Inferior parietal cortex (tissue), 1 donor: Measurements from ENCODE around the gene FBXO27.
"Not testable (repeated sequence)": the region's sequence is repeated elsewhere in the genome, so short reads cannot be mapped to it uniquely, and the experiment has no call there.

ENCODE experiments used
- DNase-seq: peaks from one replicate; pipeline ENCODE4 v3.0.0-alpha.2; 2016; ENCODE audit errors: extremely low spot score

The FBXO27 gene

DNA sequence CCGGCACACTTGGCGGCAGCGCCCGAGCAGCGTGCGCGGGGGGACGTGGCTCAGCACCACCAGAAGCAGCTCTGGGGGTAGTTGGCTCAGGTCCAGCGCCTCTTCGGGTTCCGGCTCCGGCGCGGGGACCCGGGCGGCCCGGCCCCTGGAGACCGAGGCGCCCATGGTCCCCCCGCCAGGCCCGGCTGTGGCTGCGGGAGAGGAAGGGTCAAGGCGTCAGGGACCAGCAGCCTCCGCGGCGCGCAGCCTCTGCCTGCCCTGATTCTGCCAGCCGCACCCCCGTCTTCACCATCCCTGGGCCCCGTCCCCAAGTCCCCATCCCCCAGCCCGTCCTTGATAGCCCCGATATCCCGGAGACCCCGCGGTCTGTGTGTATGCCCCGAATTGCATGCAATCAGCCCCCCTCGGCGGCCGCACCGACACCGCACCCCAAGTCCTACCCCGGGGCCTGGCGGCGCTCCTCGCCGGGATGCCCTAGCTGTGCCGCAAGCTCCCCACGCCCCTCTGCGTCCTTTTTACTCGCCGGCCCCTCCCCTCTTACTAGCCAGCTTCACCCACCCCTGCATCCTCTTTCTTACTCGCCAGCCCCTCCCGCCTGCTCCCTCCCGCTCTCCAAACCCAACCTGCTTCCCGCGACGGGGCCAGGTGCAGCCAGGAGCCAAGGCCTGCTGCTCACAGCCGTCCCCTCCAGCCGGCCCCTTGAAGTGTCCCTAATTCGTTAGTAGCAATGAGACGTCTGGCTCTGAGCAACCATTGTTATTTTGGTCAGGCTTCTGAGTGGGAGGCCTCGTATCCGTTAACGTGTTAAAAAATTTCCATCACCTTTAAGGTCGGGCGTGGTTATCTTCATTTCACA lies at the start of gene FBXO27:
Gene FBXO27, minus strand, starts transcription at position 487 of the 856 bp plus-strand sequence. Its CDS starts 322 bp downstream, at position 165.
- peak; percentile 22 for DNase-seq

DNA sequence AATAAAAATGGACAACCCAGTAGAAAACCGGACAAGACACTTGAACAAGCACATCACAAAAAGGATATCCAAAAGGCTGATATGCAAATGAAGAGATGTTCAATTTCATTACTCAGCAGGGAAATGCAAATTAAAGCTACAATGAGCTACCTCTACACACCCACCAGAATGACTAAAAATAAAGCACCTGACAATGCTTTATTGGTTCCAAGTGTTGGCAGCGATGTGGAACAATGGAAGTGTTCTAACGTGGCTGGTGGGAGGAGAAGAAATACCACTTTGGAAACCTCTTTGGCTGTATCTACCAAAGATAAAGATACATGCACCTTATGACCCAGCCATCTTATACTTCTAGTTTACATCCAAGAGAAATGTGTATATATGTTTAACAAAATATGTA lies 48.1 kb upstream of the FBXO27 start:
- no peak for DNase-seq

DNA sequence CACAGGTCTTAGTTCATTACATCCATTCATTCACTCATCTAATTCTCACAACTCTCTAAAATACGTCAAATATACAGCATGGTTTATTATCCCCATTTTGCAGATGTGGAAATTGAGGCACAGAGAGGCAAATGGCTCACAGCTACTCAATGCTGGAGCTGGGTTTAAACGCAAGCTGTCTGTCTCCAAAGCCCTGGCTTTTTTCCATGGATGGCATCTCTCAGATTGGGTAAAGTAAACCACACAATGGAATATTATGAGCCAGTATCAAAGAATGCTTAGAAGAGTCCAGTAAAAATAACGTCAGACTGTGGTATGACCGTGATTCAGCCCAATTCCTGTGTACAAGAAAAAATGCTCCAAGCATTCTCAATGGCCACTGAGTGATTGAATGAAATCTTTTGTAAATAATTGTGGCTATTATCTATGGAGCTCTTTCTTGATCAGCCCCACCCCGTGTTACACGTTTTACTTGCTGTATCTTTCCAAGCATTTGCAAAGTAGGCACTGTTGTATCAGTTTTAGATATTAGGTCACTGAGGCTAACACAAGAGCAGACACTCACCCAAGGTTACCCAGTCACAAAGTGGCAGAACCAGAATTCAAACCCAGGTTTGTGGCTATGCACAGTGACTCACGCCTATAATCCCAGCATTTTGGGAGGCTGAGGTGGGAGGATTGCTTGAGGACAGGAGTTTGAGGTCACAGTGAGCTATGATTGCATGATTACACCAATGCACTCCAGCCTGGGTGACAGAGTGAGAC lies 46.3 kb upstream of the FBXO27 start:
- peak; percentile 83 for DNase-seq

DNA sequence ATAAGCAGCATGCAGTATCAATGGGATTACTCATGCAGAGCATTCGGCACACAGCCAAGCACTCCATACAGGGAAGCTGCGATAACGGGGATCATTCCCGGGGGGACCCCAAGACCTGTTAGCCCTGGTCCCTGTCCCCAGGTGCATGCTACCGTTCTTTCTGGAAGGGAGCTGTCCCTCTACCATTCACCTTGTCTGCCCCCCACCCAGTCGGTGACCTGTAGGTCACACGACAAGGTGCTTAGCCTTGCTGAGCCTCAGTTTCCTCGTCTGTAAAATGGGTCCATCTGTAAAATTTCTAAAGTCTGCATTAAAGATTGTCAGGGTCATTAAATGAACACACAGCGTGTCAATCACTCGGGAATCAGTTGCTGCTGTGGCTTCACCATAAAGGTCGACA lies 45.0 kb upstream of the FBXO27 start:
- no peak for DNase-seq

- no peak for DNase-seq
Measured at GRCh38 chr19:39074942-39075341, 42.6 kb upstream of the FBXO27 start.

GRCh38 chr19:39074205-39074692 lies 41.9 kb upstream of the FBXO27 start:
- no peak for DNase-seq

- no peak for DNase-seq
Measured at GRCh38 chr19:39070888-39071287, 38.5 kb upstream of the FBXO27 start.

DNA sequence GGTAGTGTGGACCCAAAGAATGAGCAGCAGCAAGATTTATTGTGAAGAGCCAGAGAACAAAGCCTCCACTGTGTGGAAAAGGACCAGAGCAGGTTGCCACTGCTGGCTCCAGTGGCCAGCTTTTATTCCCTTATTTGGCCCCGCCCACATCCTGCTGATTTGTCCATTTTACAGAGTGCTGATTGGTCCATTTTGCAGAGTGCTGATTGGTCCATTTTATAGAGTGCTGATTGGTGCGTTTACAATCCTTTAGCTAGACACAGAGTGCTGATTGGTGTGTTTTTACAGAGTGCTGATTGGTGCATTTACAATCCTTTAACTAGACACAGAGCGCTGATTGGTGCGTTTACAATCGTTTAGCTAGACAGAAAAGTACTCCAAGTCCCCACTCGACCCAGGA lies 35.9 kb upstream of the FBXO27 start:
- DNase-seq = not testable (repeated sequence)

GRCh38 chr19:39067104-39067503 lies 34.8 kb upstream of the FBXO27 start:
- DNase-seq = no peak

DNA sequence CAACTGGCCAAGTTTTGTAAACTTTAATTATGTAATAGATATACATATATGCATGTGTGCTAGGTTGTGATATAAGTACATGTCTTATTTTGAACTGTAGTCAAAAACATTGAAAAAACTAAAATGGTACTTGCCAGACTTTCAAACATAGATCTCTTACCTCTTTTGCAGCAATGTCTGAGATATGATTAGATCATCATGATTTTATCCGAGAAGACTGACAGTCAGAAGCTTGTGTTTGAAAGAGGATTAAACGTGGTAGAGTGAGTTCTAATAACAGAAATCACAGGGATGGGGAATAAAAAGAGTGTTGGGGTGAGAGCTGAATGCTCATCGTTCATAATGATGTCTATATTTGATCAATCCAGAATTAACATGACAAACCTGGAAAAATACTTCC lies 33.6 kb upstream of the FBXO27 start:
- DNase-seq = no peak

- no peak for DNase-seq
Measured at GRCh38 chr19:39064405-39064804, 32.1 kb upstream of the FBXO27 start.

GRCh38 chr19:39060171-39060570 lies 27.8 kb upstream of the FBXO27 start:
- no peak for DNase-seq

DNA sequence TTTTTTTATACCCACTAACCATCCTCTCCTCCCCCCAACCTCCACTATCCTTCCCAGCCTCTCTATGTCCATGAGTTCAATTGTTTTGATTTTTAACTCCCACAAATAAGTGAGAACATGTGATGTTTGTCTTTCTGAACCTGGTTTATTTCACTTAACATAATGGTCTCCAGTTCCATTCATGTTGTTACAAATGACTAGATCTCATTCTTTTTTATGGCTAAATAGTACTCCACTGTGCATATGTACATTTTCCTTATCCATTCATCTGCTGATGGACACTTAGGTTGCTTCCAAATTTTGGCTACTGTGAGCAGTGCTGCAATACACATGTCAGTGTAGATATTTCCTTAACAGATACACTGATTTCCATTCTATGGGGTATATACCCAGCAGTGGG lies 27.0 kb upstream of the FBXO27 start:
- no peak for DNase-seq

- no peak for DNase-seq
Measured at GRCh38 chr19:39057615-39058014, 25.3 kb upstream of the FBXO27 start.

DNA sequence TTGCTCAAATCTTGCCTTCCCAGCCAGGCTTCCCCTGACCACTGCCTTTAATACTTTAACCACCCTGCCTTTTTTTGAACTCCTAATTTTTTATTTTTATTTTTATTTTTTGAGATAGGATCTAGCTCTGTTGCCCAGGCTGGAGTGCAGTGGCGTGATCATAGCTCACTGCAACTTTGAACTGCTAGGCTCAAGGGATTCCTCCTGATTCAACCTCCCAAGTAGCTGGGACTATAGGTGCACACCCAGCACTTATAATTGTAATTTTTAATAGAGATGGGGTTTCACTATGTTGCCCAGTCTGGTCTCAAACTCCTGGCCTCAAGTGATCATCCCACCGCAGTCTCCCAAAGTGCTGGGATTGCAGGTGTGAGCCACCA lies 21.7 kb upstream of the FBXO27 start:
- DNase-seq = no peak

GRCh38 chr19:39053276-39054090 lies 21.1 kb upstream of the FBXO27 start:
- no peak for DNase-seq

GRCh38 chr19:39052846-39053245 lies 20.5 kb upstream of the FBXO27 start:
- peak; percentile 58 for DNase-seq

- peak; percentile 64 for DNase-seq
Measured at GRCh38 chr19:39052243-39052746, 19.9 kb upstream of the FBXO27 start.

DNA sequence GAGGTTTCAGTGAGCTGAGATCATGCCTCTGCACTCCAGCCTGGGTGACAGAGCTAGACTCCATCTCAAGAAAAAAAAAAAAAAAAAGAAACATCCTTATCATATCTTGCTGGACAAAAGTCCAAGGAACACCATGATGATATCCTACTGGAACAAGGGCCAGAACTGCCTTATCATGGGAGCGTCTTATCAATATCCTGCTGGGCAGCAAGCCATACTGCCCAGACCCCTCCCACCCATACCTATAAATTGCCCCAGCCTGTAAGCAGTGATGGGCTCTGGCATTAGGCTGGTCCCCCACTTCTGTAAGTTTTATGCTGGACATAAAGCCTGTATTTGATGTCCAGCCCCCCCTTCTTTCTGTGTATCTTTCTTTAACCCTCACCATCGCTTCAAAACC lies 14.7 kb upstream of the FBXO27 start:
- DNase-seq = no peak

GRCh38 chr19:39046037-39046821 lies 13.9 kb upstream of the FBXO27 start:
- DNase-seq = no peak

GRCh38 chr19:39045506-39045905 lies 13.2 kb upstream of the FBXO27 start:
- DNase-seq = no peak
